NCI-H2081 treated with DMSO at 0.1 percent for 48 hours (cell line): ENCODE measurements around the gene FAM98C.
A peak's percentile ranks its signal among the peaks of the same experiment; 100 is the strongest.
"Not testable (repeated sequence)": the region's sequence is repeated elsewhere in the genome, so short reads cannot be mapped to it uniquely, and the experiment has no call there.

Experiments used
- DNase-seq: peaks from one replicate; lab custom pipeline; 2025; lab: John Stamatoyannopoulos, UW

The FAM98C gene

GRCh38 chr19:38402967-38403674 lies at the start of gene FAM98C:
Gene FAM98C, plus strand, starts transcription at chr19:38403093. Its CDS starts 61 bp downstream, at chr19:38403154.
- DNase-seq = peak; percentile 83

DNA sequence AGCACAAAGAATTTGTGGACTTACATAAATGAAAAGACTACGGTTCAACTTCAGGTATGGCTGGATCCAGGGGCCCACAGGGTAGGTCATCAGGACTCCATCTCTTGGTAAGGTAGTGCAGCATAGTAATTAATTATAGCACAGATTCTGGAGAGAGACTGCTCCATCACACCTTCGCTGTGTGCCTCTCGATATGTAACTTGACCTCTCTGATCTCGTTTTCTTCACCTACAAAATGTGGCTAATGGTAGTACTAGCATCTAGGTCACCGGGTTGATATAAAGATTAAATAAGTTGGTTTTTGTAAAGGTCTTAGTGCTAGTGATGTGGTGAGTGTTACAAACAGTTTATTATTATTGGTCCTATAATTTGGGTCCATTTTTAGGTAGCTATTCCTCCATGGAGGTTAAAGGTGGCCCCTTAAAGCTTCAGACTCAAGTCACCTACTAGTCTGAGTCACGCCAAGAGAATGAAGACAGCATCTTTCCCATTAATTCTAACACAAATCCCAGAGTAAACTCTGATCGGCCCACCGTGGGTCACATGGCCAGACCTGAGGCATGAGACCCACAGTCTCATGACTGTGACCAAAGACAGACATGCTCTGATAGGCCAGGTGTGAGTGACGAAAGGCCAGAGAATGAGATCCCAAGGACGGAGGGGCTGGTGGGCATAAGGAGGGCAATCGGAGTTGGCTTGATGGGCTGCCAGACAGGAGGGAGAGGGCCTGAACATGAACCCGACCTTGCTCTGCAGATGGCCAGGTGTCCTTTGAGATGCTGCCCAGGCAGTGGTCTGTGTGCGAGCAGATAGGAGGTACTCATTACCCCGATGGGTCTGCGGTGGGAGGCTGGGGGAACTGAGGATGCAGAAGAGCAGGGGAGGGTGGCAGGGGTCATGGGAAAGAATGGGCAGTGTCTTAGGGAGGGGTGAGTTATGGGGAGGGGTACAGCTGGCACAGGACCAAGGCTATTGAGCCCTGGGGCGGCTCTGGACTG lies 46.9 kb upstream of the FAM98C start:
- DNase-seq = no peak

- DNase-seq = no peak
Measured at GRCh38 chr19:38358071-38358470, 44.8 kb upstream of the FAM98C start.

GRCh38 chr19:38359242-38360021 lies 43.5 kb upstream of the FAM98C start:
- no peak for DNase-seq

DNA sequence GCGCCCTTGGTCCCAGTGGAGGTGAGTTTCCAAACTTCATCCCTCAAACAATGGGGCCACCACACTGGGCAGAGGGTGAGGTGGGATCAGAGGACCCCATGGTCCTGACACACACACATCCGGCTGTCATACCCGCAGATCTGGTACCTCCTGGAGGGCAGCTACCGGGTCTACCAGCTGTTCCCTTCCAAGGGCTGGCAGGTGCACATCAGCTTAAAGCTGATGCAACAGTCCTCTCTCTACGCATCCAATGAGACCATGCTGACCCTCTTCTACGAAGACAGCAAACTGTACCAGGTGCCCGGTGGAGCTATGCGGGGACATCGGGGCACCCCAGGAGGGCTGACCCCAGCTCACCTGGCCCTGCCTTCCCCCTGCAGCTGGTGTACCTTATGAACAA lies 42.5 kb upstream of the FAM98C start:
- DNase-seq = no peak

DNA sequence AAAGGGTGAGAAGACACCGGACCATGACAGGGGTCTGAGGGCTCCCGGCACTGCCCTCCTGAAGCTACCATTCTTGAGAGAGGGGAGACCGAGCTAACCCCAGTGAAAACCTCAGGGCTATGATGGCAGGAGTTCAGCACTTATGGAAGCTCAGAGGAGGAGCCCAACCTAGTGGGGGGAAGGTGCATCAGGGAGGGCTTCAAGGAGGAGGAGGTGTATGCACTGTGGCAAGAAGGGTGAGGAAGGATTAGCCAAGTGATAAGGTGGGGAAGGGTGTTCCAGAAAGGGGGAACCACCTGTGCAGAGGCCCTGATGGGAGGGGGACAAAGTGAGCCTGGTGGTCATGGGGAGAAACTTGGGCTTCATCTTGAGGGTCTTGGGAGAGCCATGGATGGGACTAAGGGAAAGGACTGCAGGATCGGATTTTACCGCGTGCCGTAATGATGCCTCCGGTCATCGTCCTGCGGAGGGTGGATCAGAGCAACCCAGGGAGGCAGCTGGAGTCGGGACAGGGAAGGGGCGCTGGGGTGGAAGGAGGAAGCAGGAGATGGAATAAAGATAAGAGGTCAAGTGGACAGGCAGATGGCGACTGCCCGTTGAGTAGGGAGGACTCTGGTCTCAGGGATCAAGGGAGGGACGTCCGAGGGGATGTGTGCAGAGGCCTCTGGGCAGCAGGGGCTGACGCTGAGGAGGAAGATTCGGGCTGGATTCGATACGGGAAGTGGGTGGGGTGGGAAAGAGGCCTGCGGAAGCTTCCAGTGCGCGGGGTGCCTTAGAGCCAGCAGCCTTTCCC lies 41.9 kb upstream of the FAM98C start:
- DNase-seq = no peak

- no peak for DNase-seq
Measured at GRCh38 chr19:38361633-38362075, 41.2 kb upstream of the FAM98C start.

DNA sequence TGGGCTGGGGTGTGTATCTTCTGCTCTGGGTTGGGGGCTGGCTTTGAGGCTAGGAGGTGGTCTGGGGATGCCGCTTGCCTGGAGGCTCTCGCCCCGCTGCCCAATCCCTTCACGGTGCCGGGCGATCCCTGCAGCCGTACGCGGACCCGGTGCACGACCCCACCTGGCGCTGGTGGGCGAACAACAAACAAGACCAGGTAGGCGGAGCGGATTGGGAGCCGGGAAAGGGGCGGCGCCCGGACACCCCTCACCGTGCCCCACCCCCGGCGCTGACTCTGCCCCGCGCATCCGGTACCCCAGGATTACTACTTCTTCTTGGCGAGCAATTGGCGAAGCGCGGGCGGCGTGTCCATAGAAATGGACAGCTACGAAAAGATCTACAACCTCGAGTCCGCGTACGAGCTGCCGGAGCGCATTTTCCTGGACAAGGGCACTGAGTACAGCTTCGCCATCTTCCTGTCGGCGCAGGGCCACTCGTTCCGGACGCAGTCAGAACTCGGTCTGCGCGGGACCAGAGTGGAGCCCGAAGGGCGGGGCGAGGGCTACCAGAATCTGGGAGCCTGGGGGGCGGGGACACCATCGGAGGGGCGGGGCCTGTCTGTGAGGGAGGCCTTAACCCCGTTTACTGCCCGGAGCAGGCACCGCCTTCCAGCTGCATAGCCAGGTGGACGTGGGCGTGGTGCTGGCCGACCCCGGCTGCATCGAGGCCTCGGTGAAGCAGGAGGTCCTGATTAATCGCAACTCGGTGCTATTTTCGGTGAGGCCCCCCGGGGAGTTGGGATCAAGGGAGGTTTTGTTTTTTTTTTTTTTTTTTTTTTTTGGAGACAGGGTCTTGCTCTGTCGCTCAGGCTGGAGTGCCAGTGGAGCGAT lies 40.6 kb upstream of the FAM98C start:
- no peak for DNase-seq

GRCh38 chr19:38362946-38363688 lies 39.8 kb upstream of the FAM98C start:
- not testable (repeated sequence) for DNase-seq

- DNase-seq = no peak
Measured at GRCh38 chr19:38367041-38367440, 35.9 kb upstream of the FAM98C start.

- no peak for DNase-seq
Measured at GRCh38 chr19:38369584-38369983, 33.3 kb upstream of the FAM98C start.

DNA sequence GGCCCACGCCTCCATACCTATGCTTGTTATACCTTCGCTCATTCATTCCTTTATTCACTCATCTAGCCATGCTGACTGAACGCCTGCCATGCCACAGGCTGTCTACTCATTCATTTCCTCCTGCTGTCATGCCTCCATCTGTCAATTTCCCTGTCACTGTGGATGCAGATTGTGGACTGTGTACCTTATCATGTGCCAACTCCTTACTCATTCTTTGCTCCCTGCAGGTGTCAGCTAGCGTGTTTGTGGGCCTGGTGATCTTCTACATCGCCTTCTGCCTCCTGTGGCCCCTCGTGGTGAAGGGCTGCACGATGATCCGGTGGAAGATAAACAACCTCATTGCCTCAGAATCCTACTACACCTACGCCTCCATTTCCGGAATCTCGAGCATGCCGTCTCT lies 32.6 kb upstream of the FAM98C start:
- DNase-seq = no peak

- DNase-seq = no peak
Measured at GRCh38 chr19:38371081-38371480, 31.8 kb upstream of the FAM98C start.

DNA sequence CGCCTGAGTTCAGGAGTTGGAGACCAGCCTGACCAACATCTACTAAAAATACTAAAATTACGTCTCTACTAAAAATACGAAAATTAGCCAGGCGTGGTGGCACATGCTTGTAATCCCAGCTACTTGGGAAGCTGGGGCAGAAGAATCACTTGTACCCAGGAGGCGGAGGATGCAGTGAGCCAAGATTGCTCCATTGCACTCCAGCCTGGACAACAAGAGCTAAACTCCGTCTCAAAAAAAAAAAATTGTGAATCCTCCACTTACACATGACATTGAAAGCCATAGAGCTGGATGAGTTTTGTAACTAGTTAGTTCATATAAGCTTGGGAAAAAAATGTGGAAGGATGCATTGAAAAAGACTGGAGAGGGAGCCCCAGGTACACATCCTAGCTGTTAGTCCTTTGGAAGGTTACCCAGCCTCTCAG lies 29.0 kb upstream of the FAM98C start:
- no peak for DNase-seq

DNA sequence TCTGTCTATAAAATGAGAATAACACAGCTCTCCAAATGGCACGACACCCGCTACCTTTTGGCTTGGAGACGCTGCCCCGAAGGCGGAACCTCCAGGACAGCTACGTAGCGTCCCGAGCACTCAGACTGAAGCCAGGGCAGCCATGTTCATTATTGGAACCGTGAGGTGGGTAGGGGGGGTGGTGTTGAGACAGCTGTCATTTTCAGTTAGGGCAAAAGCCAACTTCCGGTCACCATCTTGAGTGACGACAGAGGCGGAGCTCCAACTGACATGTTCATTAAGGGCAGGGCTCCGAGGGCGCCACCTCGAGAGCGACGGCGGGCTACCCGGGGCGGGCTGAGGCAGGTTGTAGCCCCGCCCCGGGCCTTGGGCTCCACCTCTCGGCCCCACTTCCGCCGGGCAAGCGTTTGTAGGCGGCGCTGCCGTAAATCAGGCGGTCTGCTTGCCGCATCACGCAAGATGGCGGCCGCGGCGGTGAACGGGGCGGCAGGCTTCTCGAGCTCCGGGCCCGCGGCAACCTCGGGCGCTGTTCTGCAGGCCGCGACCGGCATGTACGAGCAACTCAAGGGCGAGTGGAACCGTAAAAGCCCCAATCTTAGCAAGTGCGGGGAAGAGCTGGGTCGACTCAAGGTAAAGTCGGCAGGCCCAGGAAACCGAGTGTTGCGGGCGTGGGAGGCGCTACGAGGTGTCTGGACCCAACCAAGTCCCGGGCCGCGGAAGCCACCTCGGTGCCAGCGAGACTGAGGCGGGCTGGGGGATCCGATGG lies 28.4 kb upstream of the FAM98C start, which contains the start of gene PSMD8:
PSMD8 (plus strand) TSS at position 240 of the 766 bp plus-strand sequence; CDS start at position 271, 31 bp downstream.
- DNase-seq = peak; percentile 97

GRCh38 chr19:38375098-38375493 lies 27.8 kb upstream of the FAM98C start:
- DNase-seq = no peak

DNA sequence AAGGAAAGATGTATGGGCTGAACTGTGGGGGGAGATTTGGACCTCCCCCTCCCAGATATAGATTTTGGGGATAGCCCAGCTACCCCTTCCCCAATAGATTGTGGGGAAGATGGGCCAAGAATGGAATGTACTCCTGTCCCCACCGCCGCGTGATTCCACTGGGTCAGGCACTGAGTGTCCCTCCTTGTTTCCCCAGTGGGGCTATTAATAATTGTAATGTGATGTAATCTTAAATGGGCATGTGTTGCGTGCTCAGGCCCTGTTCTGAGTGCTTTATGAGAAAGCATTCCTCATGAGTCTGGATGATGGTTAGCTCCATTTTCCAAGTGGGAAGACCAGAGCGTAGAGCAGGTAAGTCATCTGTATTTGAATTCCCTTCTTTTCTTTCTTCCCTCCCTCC lies 27.1 kb upstream of the FAM98C start:
- DNase-seq = no peak

DNA sequence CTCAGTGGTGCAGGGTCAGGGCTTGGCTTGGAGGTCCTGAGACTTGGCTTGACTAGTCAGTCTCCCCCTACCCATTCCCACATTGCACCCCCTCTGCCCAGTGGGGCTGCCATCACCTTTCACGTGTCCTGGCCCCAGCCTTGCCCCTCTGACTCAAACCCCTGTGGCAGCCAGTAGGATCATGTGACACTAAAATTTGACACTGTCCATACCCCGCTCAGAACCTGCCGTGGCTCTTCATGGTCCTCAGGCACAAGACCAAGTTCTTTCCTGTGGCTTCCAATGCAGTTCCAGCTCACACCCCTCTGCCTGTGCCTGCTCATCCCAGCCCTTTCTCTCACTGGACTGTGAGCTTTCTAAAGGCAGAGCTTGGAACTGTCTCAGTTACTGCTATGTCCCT lies 26.3 kb upstream of the FAM98C start:
- DNase-seq = no peak

- no peak for DNase-seq
Measured at GRCh38 chr19:38377052-38377451, 25.8 kb upstream of the FAM98C start.
